Hepatic stellate cell (primary cell): ENCODE measurements around the gene PLXNA4.

ENCODE experiments used
- DNase-seq: peaks from one replicate; pipeline ENCODE4 v3.0.0; 2011; ENCODE audit warnings: low spot score

Gene PLXNA4

DNA sequence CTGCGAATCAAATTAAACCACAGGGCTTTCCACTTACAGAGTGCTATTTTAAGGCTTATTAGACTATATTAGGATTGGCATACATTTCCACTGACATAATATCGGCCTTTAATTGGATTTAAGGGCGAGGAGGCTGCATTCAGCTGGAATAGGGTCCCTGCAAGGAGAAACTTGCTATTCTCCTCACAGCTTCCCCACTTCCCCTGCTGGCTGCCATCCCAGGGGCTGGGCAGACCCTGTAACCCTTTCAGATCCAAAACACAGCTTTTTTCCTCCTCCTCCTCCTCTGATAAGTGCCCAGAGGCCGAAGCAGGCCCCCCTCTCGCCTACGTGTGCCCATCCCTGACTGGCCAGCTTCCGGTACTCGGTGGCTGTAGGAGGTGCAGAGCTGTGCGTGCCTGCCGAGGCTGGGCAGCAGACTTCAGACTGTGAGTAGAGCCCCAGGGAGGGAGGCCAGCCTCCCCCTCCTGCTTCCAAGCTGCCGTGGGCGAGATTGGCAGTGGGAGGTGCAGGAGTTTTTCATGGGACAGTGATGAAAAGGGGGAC lies 224.2 kb downstream of the PLXNA4 start:
- DNase-seq = no peak

DNA sequence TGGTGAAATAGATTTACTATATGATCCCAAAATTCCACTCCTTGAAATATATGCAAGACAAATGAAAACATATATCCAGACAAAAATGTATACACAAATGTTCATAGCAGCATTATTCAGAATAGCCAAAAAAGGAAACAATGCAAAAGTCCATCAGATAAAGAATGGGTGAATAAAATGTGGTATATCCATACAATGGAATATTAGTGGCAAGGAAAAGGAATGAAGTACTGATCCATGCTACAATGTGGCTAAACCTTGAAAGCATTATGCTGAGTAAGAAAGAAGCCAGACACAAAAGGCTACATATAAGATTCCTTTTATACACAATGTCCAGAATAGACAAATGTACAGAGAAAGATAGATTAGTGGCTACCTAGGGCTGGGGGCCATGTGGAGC lies 225.5 kb downstream of the PLXNA4 start:
- no peak for DNase-seq

DNA sequence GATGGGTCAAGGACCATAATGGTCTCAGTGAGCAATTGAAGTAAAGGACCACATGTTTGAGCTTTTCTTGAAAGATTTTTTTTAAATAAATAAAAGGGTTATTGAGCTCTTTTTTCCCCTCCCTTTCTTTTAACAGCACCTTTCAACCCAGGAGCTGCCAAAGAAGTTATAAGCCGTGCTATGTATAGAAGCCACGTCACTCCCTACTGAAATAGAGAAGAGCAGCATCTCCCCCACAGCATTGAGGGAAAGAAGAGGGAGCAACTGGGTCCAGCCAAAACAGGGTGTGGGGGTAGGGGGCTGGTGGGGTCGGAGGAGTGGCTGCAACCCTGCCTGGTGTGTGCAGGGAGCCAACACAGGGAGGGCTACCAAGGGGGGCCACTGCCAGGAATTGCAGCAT lies 227.2 kb downstream of the PLXNA4 start:
- no peak for DNase-seq

DNA sequence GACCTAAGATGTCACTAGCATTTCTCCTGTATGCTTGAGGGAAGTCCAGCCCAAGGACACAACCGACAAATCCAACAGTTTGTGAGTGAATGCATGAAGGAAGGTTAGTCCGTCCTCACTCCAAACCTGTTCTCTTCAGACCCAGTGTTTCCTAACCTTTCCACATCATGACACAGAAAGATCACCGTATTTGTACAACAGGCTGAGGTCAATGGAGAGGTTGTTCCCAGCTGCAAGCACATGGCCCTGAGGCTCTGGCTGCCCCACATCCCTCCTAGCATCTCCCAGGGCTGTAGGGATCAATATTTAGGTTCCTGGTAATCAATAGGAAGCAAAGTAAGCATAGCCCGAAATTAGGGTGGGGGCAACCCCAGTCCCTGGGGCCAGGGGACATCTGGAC lies 227.9 kb downstream of the PLXNA4 start:
- no peak for DNase-seq

DNA sequence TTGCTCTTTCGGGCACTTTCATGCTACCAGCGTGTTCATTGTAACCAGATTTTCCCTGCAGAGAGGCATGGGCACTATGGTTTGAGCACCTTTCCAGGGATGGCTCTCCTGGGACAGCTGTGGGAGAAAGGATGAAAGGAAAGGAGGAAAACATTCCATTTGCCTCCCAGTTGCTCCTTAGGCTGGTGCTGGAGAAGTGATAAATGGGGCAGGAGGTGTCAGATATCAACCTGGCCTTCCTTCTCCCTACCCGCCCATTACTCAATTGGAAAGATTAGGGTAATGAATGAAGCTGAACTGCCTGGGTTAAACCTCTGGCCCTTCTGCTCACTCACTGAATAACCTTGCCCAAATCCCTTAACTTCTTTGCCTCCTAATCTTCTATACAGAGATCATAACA lies 228.4 kb downstream of the PLXNA4 start:
- DNase-seq = no peak

DNA sequence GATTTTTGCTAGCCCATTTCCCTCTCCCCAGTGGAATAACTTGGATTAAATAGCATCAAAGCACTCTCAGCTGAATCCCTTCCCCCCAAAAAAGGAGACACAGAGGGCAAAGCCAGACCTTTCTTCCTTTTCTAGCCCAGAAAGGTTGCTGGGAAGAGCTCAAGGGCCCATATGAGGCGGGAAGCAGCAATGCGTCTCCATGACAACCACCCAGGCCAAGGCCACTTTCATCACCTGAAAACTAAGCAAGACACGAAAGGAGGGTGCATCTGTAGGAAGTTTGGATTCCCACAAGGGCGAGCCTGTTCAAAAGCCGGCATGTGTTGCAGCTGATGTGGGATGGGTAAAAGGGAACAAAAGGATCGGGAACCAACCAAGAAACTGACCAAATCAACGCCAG lies 229.1 kb downstream of the PLXNA4 start:
- DNase-seq = no peak

DNA sequence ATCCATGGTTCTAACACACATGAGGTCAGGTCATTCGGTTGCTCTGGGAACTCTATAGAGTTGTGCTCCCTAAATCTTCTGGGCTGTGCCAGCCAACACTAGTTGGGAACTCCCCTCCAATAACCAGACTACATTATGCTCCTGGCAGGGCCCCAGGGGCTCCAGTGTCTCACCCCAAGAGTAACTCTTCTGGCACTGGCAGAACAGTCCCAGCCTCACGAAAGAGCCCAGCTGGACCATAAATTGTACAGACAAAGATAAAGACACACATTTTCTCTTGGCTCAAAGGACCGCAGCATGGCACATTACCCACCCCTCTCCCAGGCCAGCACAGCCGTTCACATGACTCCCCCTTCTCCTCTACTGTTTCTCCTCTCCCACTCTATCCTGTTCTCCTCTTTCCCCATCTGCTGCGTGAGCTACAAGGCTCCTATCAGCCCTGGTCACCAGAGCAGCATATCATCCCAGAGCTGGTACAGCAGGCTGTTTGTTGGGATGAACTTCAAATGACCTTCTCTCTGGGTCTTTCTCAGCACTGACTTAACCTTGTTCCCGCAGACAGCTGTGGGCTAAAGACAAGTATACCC lies 230.6 kb downstream of the PLXNA4 start:
- DNase-seq = no peak

DNA sequence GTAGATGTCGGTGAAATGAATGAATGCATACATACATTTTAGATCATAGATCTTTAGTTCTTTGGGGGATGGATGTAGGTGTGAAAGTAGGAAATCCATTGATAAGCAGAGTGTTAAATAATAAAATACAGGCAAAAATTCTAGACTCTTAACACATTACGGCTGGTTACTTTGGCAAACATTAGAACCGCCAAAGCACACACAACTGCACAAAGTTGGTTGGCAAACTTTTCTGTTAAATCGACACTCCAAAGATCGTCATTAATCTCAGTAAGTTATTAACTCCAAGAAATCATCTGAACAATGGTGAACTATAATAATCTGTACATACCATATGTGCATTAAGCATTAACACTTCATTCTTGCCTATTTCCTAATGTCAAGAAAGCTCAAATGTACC lies 231.2 kb downstream of the PLXNA4 start:
- no peak for DNase-seq

DNA sequence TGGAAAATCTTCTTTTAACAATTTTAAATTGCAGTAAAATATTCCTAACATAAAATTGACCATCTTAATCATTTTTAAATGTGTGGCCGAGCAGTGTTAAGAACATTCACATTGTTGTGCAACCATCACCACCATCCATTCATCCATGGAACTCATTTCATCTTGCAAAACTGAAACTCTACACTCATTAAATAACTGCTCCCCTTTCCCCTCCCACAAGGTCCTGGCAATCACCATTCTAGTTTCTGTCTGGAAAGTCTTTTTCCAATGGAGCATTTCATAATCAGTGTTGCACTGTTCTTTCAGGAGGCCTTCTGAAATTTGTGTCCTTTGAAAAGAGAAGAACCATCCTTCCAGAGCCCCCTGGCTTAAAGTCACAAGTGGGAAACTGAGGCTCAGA lies 233.1 kb downstream of the PLXNA4 start:
- DNase-seq = no peak

DNA sequence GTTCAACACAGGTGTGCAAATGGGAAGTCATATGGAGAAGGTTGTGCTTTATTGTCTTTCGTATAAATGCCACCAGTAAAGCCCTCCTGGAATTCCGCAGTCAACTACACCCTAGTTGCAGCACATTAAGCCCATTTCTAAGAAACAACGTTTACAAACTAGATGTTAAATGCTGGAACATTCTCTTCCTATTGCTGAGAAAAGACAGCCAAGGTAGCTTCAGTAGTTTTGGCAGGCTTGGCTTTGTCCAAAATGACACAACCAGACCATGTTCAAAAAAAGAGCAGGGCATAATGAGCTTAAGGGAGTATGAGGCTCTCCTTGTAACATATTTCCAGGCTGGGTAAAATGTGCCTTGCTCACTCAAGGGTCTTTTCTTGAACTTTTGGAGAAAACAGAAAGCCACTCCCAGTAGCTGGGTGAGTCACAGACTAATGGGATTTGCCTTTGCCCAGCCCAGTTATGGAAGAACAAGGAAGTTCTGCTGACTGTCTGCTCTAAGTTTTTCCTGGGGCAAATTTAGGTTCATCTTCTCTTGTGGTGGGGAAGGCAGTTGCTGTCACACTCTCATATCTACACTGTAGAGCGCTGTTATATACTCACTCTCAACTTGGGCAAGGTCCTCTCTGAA lies 238.7 kb downstream of the PLXNA4 start:
- no peak for DNase-seq

DNA sequence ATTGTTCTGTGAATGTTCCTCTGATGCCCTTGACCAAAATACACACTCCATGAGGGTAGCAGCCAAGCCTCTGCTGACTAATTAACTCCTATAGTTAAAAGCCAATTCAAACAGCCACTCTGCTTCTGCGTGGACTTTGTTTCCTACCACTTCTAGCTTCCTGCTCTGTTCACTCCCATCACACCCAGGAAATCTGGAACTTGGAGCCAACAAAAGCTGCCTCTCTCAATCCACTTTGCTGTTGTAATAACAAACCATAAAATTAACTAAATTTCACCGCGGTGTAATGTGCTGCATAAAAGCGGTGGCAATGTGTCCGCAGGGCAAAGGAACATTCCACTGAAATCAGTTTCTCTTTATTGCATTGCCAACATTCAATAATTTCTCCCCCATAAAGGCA lies 239.5 kb downstream of the PLXNA4 start:
- DNase-seq = no peak

DNA sequence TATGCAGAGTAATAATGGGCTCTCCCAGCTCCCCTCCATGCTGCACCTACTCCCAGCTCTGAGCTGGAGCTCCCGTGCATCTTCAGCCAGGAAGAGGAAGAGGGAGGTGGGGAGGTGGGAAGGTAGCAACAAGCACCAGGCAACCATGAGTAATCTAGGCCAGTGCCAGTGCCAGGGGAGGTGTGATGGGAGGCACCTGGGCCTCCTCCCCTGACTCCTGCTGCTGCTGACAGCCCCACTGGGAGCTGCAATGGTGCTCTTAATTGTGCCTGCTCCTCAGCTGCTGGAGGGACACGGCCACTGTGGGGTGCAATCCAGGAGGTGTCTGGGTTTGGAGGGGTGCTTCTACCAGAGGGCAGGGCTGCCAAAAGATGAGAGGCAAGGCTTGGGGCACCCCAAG lies 243.0 kb downstream of the PLXNA4 start:
- DNase-seq = no peak

DNA sequence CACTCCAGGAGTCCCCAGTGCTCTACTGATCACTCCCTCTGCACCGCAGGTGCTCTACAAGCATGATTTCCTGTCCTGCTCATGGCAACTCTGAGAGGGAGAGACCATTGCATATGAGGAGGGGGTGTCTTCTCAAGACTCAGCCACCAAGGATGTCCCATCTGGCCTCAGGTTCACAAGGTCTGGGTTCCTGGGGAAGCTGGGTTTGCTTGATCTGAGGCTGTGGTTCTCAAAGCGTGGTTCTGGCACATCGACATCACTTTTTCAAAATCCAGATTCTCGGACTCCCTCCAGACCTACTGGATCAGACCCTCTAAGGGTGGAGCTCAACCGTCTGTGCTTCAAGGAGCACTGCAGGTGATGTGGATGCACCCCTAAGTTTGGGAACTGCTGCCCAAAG lies 247.5 kb downstream of the PLXNA4 start:
- DNase-seq = no peak

DNA sequence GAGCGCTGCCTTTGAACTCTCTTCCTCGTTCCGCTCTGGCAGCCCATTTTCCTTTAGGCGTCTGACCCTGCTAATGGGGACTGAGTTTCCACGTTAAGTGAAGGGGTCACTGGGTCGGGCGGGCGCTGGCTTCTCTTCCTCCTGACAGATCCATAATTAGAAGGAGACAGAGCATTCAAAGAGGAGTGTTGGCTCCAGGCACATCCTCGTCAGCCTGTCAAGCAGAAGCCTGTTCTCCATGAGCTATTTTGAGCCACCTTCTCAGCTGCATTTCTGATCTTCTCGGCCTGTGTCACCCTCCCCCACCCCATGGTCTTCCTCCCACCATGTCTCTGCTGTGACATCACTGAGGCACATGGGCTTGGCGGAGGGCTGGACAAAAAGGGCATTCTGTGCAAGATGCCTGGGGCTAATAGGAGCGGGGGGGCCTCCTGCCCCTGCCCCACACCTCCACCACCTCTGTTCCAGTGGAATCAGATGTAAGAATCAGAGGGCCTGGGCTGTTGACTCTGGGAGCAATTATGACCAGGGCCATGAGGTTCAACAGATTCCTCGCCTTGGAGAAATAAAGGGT lies 248.1 kb downstream of the PLXNA4 start:
- DNase-seq = no peak

DNA sequence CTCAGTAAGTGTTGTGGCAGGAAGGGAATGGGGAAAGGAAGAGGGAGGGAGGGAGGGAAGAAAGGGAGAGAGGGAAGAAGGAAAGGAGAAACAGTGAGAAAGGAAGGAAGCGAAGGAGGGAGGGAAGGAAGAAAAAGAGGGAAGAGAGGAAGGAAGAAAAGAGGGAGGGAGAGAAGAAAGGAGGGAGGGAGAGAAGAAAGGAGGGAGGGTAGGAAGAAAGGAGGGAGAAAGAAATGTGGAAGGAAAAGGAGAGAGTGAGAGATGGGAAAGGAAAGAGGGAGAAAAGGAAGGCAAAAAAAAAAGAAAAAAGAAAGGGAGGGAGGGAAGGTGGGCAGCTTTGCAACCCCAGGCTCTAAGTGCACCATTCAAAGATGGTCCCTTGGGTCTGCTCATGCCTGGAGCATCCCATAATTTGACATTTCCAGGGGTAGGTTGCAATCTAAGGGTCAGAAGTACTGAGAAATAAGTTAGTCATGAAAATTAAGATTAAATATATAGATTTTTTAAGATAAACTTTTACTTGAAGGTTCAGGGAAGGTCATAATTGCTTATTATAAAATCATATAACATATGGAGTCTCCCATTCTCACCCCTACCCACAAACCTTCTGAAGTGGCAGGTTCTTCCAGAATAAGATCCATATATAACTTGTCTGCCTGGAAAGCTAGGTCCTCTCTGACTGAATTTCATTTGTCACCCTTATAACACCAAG lies 249.2 kb downstream of the PLXNA4 start:
- DNase-seq = no peak

DNA sequence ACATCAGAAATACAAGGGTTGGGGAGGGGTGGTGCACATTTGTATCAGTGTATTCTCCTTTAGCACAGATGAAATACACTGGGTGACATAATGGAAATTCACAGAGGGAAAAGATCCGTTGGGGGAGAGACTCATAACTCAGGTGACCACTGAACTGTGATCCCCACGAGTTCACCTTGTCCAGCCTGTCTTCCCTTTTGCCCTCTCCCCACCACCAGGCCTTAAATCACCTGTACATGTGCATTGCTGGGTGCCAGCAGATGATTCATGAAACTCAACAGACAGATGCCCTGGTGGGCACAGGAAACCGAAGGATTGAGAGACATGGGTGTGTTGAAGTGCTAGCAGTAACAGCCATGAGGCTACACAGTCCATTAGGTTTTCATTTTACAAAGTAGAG lies 253.3 kb downstream of the PLXNA4 start:
- DNase-seq = no peak

DNA sequence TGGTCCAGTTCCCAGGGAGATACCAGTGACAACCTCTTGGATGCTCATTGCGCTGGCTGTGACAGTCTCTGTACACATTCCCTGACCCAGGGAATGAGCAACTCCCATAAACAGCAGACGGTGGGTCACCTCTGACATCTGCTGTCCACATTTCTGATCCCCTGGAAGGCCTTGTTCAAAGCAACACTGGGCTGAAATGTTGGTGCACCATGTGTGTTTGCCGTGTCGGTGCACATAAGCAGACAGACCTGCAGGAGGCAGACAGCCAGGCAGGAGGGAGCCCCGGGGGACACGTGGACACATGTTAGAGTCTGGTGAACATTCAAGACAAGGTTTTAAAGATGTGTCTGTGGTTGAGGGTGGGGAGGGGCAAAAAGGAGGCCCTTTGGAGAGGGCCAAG lies 254.9 kb downstream of the PLXNA4 start:
- DNase-seq = no peak

DNA sequence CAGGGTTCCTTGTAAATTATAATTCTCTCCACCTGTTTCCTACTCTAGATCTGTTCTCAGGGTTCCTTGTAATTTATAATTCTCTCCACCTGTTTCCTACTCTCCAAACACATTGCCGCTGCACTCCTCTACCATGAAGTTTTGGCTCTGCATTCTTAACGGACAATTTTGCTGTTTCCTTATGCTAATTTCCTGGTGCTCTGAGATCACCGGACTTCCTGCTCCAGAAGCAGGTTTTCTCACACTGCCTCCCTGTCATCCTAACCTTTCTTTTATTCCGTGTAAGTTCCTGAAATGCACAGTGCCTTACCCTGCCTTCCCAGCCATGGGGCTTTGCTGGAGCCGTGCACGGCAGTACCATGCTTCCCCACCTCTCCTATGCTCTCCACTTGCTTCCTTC lies 256.8 kb downstream of the PLXNA4 start:
- no peak for DNase-seq

DNA sequence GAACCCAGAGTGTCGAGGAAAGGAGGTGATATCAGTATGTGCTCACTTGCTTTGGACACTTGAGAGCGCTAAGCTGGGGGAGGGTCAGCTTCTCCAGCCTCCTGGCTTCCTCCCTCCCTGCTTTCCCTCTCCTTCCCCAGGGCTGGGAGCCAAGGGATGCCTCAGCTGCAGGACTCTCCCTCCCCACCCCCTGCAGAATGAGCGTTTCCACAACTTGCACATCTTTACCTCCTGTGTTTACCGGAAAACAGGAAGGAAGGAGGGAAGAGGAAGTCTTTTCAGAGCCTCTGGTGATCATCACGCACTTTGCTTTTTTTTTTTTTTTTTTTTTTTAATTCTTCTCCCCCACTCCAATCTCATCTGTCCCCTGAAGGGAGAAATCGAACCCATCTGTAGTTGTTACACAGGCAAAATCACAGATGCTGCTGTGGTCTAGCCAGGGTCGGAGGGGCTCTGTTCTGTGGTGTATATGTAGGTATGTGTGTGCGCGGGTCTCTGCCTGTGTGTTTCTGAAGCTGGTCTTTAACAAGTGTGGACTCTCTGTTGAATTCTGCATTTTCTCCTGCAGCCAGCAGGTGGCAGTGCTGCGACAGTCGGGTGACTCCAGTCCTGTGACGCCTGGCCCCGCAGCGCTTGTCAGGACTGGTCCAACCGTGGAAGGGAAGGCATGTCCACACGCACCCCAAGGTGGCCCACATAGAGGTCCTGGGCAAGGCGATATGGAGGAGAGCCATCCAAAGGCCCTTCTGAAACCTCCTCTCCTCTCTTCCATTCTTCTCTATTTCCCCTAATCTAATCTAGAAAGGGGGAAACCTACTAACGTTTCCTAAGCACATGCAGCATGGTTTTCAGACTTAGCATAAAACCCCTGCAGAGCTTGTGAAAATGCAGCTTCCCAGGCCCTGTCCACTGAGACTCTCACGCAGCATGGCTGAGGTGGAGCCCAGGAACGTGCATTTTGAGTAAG lies 257.6 kb downstream of the PLXNA4 start:
- peak; percentile 79 for DNase-seq

DNA sequence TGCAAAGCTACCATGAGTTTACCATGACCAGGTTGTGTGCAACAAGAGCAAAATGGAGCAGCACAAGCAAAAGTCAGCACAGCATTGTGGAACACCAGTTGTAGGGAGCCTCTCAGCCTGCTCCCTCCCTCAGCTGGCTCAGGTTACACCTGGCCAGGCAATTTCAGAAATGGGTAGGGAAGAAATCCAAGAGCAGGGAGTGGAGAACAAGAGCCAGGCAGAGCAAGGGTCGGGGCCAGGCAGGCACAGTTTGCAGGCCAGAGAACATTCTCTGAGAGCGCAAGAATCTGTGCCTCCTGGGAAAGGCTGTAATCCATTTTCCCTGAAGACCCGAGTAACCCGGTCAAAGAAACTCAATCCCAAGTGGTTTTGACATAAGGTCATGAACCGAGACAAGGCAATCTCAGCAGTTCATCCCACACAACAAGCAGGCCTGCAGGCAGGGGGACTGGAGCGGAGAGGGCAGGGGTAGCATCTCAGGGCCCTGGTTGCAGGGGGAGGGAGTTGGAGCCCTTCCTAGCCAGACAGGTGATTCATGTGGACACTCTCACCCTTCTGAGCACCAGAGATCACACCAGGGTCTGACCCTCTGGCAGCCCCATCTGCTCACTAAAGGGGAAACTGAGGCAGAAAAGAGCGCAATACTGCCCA lies 258.4 kb downstream of the PLXNA4 start:
- no peak for DNase-seq

DNA sequence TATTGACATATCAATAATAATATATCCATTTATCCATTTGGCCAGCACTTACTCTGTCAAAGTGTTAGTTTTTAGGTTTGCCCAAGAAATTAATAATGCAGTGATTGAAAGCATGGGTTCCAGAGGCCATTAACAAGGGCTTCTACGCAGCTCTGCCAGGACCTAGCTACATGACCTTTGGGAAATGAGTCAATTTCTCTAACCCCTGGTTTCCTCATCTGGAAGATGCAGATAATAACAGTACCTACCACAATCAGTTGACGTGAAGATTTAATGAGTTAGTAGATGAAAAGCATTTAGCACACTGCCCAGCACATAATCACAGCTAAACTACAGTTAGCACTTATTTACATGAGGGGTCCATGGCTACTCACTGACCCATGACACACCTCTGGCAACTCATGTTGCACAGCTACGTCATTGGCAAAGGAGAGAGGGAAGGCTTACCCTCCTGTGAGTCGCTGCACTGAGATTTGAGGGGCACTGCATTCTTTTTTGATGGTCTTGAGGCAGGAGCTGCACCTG lies 263.7 kb downstream of the PLXNA4 start:
- DNase-seq = no peak
